ENCODE measurements around the gene MEMO1.
"Not testable (repeated sequence)": the region's sequence is repeated elsewhere in the genome, so short reads cannot be mapped to it uniquely, and the experiment has no call there.

The MEMO1 gene

DNA sequence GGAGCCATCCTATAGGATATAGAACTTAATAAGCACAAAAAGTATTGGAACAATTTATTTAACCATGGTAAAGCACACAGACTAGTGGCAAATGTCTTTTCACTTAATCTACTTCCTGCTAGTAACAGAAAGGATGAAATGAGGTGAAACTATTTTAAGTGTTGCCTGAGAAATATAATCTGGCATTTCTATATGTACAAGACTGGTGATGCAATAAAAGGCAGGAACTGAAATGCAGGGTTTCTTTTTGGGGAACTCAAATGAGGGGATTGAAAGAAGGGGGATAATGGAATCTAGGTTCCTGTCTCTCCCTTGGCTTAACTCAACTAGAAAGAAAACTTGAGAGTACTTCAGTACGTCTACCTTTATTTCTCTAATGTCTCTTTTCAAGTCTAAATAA, 122.3 kb downstream of the MEMO1 start:
- H3K27me3 Mint-ChIP-seq, result no peaks in the 10 kb centered on the region
- H3K27ac Mint-ChIP-seq, result no peak overlapping the region
- H3K9me3 Mint-ChIP-seq, result no peaks in the 10 kb centered on the region
- peaks cover 34% of the 10 kb centered on the region for H3K36me3 Mint-ChIP-seq (ENCODE audit: low read depth)
- no peak overlapping the region for H3K4me3 Mint-ChIP-seq
- peaks cover 4% of the 10 kb centered on the region for H3K4me1 Mint-ChIP-seq (ENCODE audit: low read depth)

DNA sequence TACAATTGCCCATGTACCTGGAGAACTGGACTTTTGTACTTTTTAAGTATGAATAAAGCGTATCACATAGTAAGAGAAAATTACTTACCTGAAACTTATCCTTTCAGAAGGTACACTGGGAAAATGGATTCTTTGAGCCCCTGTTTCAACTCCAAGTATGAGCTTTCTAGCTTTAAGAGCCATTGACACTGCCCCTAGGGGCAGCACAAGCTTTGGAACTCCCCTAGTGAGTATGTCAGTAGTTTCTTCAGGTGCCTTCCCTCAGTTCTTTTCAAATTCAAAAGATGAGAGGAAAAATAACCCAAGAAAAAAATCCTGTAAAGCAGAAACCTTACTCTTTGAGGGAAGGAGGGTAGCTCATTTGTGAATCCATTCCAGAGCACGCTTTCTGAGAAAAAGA, 124.1 kb downstream of the MEMO1 start:
- Mint-ChIP-seq H3K4me3 (no peak overlapping the region), H3K4me1 (ENCODE audit: low read depth) (peaks cover 4% of the 10 kb centered on the region), H3K36me3 (ENCODE audit: low read depth) (peaks cover 26% of the 10 kb centered on the region), H3K9me3 (no peaks in the 10 kb centered on the region), H3K27ac (no peak overlapping the region), H3K27me3 (no peaks in the 10 kb centered on the region)

- no peak overlapping the region for H3K4me3 Mint-ChIP-seq
- H3K27me3 Mint-ChIP-seq, result no peaks in the 10 kb centered on the region
- H3K9me3 Mint-ChIP-seq, result no peaks in the 10 kb centered on the region
- peaks cover 34% of the 10 kb centered on the region for H3K36me3 Mint-ChIP-seq (ENCODE audit: low read depth)
- H3K4me1 Mint-ChIP-seq (ENCODE audit: low read depth), result no peaks in the 10 kb centered on the region
- no peak overlapping the region for H3K27ac Mint-ChIP-seq
Measured at GRCh38 chr2:31877008-31877407, 133.8 kb downstream of the MEMO1 start.

DNA sequence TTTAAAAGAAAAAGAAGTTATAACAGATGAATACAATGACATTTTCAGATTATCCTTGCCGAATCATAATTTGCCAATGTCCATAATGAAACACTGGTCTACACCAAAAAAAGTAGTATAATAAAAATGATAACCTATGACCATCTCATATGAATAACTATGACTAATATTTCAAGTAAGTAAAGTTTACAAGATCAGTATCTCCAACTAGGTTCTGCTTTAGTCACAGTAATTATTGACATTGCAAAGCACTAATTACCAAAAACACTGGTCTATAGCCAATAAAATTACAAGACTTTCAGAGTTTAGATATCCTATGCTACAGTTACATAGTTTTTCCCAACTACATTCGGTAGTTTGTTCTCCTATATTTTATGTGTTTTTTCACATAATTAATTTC, 136.7 kb downstream of the MEMO1 start:
- no peaks in the 10 kb centered on the region for H3K9me3 Mint-ChIP-seq
- no peaks in the 10 kb centered on the region for H3K4me1 Mint-ChIP-seq (ENCODE audit: low read depth)
- no peaks in the 10 kb centered on the region for H3K27me3 Mint-ChIP-seq
- no peak overlapping the region for H3K27ac Mint-ChIP-seq
- peaks cover 26% of the 10 kb centered on the region for H3K36me3 Mint-ChIP-seq (ENCODE audit: low read depth)
- H3K4me3 Mint-ChIP-seq, result no peak overlapping the region

DNA sequence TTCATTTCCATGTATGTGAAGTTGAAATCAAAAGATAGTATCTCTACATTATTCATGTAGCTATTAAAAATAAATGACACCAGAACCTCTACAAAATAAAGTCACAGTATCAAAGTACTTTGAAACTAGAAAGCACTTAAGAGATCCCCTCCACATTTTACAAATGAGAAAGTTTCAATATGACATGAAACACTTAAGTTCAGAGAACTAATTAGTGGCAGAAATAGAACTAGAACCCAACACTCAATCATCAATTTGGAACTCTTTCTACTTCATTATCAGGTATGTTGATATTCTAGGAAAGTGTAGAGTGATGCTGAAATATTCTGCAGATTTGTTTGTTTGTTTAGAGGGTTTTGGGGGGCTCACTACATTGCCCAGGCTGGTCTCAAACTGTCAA, 145.6 kb downstream of the MEMO1 start:
- H3K27me3 Mint-ChIP-seq, result no peaks in the 10 kb centered on the region
- no peak overlapping the region for H3K27ac Mint-ChIP-seq
- peaks cover 14% of the 10 kb centered on the region for H3K36me3 Mint-ChIP-seq (ENCODE audit: low read depth)
- H3K9me3 Mint-ChIP-seq, result no peaks in the 10 kb centered on the region
- H3K4me1 Mint-ChIP-seq (ENCODE audit: low read depth), result no peaks in the 10 kb centered on the region
- no peak overlapping the region for H3K4me3 Mint-ChIP-seq

DNA sequence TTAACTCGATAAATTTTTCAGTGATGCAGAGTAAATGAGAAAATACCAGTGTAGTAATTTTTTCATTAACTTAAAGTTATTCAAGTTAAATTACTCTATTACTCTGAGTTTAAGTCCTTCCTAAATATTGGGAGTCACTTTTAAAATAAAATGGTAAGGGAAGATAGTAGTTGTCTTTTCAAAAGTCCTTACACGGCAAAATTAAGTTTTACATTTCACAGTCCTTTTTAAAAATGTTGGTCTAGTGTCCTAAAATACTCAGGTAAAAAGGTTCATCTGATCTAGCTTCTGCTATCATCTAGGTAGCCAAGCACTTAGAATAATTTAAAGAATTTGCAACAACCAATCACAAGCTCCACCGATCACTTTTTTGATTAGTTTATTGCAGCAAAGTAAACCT, 146.9 kb downstream of the MEMO1 start:
- H3K27me3 Mint-ChIP-seq, result no peaks in the 10 kb centered on the region
- no peaks in the 10 kb centered on the region for H3K9me3 Mint-ChIP-seq
- no peaks in the 10 kb centered on the region for H3K4me1 Mint-ChIP-seq (ENCODE audit: low read depth)
- H3K36me3 Mint-ChIP-seq (ENCODE audit: low read depth), result peaks cover 14% of the 10 kb centered on the region
- H3K27ac Mint-ChIP-seq, result no peak overlapping the region
- no peak overlapping the region for H3K4me3 Mint-ChIP-seq

DNA sequence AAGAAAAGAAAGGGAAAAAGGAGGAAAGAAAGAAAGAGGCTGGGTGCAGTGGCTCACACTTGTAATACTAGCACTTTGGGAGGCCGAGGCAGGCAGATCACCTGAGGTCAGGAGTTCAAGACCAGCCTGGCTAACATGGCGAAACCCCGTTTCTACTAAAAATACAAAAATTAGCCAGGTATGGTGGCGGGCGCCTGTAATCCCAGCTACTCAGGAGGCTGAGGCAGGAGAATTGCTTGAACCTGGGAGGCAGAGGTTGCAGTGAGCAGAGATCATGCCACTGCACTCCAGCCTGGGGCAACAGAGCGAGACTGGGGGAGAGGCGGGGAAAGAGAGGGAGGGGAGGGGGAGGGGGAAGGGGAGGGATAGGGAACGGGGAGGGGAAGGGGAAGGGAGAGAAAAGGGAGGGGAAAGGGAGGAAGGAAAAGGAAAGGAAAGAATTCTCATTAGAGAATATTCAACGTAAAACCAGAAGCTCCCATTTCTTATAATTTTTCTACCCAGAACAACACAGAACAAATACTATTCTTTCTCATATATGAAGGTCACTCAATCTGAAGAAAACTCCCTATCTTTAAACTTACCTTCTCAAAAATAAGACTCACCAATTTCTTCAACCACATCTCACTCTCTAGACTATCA, 147.7 kb downstream of the MEMO1 start:
- peaks cover 14% of the 10 kb centered on the region for H3K36me3 Mint-ChIP-seq (ENCODE audit: low read depth)

DNA sequence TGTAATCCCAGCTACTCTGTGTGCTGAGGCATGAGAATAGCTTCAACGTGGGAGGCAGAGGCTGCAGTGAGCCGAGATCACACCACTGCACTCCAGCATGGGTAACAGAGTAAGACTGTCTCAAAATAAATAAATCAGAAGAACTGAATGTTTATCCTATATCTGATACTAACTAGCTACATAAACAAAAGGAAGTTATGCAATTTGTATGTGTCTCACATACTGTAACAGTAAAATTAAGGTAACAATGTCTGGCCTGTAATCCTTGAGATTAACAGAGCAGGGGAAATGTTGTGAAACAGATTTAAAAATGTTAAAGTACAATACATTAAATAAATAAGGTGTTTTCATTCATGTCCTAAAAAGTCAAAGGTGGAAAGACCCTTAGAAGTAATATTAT, 150.8 kb downstream of the MEMO1 start:
- no peaks in the 10 kb centered on the region for H3K27me3 Mint-ChIP-seq
- no peak overlapping the region for H3K27ac Mint-ChIP-seq
- no peaks in the 10 kb centered on the region for H3K4me1 Mint-ChIP-seq (ENCODE audit: low read depth)
- H3K4me3 Mint-ChIP-seq, result no peak overlapping the region
- H3K9me3 Mint-ChIP-seq, result no peaks in the 10 kb centered on the region
- H3K36me3 Mint-ChIP-seq (ENCODE audit: low read depth), result peaks cover 15% of the 10 kb centered on the region

More for the DNA sequence above, 147.7 kb downstream of the MEMO1 start:
- not testable (repeated sequence) for H3K27me3 Mint-ChIP-seq; H3K4me1 Mint-ChIP-seq (ENCODE audit: low read depth); H3K4me3 Mint-ChIP-seq; H3K9me3 Mint-ChIP-seq; H3K27ac Mint-ChIP-seq

DNA sequence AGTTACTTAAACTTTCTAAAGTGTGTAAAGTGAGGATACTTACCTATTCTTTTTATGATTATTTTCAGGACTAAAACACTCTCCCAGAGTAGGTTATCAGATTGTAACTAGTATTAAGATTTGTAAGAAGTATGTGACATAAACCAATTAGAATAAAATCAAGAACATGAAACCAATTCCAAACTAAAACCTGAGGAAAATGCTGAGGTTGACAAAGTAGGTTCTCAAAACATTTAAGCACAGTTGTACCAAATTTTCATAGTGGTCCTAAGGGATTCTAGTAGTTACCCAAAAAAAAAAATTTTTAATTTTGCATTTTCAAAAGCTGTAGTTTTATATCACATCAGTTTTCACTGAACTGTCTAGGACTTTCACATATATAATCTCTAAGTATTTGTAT, 157.3 kb downstream of the MEMO1 start:
- Mint-ChIP-seq H3K36me3 (ENCODE audit: low read depth) (peaks cover 16% of the 10 kb centered on the region), H3K27me3 (no peaks in the 10 kb centered on the region), H3K4me3 (no peak overlapping the region), H3K27ac (no peak overlapping the region), H3K9me3 (no peaks in the 10 kb centered on the region), H3K4me1 (ENCODE audit: low read depth) (no peaks in the 10 kb centered on the region)

GRCh38 chr2:31842150-31842549, 168.7 kb downstream of the MEMO1 start:
- H3K27ac Mint-ChIP-seq; H3K36me3 Mint-ChIP-seq (ENCODE audit: low read depth); H3K4me3 Mint-ChIP-seq: not testable (repeated sequence)

GRCh38 chr2:31835450-31835849, 175.4 kb downstream of the MEMO1 start:
- H3K4me3 Mint-ChIP-seq, result no peak overlapping the region
- no peaks in the 10 kb centered on the region for H3K9me3 Mint-ChIP-seq
- no peaks in the 10 kb centered on the region for H3K36me3 Mint-ChIP-seq (ENCODE audit: low read depth)
- no peaks in the 10 kb centered on the region for H3K27me3 Mint-ChIP-seq
- no peaks in the 10 kb centered on the region for H3K4me1 Mint-ChIP-seq (ENCODE audit: low read depth)
- no peak overlapping the region for H3K27ac Mint-ChIP-seq

More at GRCh38 chr2:31842150-31842549, 168.7 kb downstream of the MEMO1 start:
- H3K4me1 Mint-ChIP-seq (ENCODE audit: low read depth); H3K27me3 Mint-ChIP-seq; H3K9me3 Mint-ChIP-seq: not testable (repeated sequence)

DNA sequence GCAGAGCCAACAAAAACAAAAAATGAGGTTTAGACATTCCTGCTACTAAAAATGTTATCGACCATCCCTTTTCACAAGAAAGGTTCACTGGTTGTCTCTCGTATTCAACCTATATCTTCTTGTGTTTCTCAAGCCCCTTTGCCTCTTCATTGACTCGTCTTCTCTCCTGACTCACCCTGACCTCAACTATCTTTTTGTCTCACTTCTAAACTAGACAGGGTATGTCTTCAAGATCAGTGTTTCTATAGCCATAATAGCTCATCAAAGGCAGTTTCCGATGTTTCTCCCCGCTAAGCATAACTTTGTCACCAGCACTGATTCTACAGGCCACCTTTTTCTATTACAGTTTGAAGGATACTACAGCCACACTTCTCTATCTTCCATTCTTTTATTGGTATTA, 178.4 kb downstream of the MEMO1 start:
- Mint-ChIP-seq H3K36me3 (ENCODE audit: low read depth) (no peaks in the 10 kb centered on the region), H3K4me1 (ENCODE audit: low read depth) (no peaks in the 10 kb centered on the region), H3K27me3 (peaks cover 12% of the 10 kb centered on the region), H3K9me3 (peaks cover 6% of the 10 kb centered on the region), H3K27ac (no peak overlapping the region), H3K4me3 (no peak overlapping the region)

- H3K4me1 Mint-ChIP-seq (ENCODE audit: low read depth), result no peaks in the 10 kb centered on the region
- H3K9me3 Mint-ChIP-seq, result peaks cover 9% of the 10 kb centered on the region
- peaks cover 18% of the 10 kb centered on the region for H3K27me3 Mint-ChIP-seq
- H3K27ac Mint-ChIP-seq, result no peak overlapping the region
- H3K36me3 Mint-ChIP-seq (ENCODE audit: low read depth), result no peaks in the 10 kb centered on the region
- no peak overlapping the region for H3K4me3 Mint-ChIP-seq
Measured at GRCh38 chr2:31831585-31831984, 179.2 kb downstream of the MEMO1 start.

DNA sequence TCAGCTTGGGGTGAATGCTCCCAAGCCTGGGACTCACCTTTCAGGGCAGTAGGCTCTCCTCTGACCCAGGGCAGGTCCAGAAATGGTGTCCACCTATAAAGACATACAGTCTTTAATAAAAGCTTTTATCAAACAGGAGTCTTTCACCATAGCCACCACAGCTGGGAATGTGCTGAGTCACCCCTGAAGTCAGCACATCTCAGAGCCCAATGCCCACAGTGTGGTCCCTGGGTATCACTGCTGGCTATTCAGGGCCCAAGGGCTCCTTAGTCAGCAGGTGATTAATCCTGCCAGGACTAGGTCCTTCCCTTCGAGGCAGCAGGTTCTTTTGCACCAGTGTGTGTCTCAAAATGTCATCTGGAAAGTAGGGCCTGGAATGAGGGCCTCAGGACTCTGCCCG, 181.9 kb downstream of the MEMO1 start:
- Mint-ChIP-seq H3K9me3 (peaks cover 9% of the 10 kb centered on the region), H3K27me3 (peaks cover 23% of the 10 kb centered on the region), H3K4me3 (no peak overlapping the region), H3K36me3 (ENCODE audit: low read depth) (no peaks in the 10 kb centered on the region), H3K4me1 (ENCODE audit: low read depth) (no peaks in the 10 kb centered on the region), H3K27ac (no peak overlapping the region)

DNA sequence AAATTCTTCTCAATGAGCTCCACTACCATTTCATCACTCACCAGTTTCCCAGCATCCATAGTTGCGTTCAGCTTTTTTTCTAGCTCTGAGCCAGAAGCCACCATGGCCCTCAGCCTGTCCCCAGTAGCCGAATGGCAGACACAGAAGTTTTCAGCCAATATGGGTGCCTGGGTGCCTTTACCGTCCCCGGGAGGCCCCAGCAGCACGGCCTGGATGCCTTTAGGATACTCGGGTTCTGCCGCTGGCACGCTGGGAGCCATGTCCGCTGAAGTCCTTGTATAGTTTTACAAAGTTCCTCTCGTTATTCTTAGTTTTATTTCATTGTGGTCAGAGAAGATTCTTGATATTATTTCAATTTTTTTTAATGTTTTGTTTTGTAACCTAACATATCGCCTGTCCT, 187.2 kb downstream of the MEMO1 start:
- Mint-ChIP-seq H3K36me3 (ENCODE audit: low read depth) (no peaks in the 10 kb centered on the region), H3K27ac (no peak overlapping the region), H3K4me1 (ENCODE audit: low read depth) (no peaks in the 10 kb centered on the region), H3K4me3 (no peak overlapping the region), H3K27me3 (peaks cover 20% of the 10 kb centered on the region), H3K9me3 (peaks cover 26% of the 10 kb centered on the region)

DNA sequence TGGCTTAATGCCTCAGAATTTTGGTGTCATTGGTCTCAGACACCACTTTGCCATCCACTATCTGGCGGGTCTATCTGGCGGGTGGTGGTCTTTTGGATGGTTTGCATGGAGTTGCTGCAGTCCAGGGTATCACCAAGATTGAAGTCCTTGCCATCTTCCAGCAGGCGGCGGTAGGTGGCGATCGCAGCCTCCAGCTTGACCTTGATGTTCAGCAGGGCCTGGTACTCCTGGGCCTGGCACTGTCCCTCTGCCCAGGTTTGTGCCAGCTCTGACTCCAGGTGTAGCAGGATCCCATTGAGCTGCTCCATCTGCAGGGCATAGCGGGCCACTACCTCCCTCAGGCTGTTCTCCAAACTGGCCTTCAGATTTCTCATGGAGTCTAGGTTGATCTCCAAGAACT, 188.2 kb downstream of the MEMO1 start:
- no peaks in the 10 kb centered on the region for H3K36me3 Mint-ChIP-seq (ENCODE audit: low read depth)
- peaks cover 13% of the 10 kb centered on the region for H3K27me3 Mint-ChIP-seq
- H3K4me3 Mint-ChIP-seq, result no peak overlapping the region
- H3K27ac Mint-ChIP-seq, result no peak overlapping the region
- H3K4me1 Mint-ChIP-seq (ENCODE audit: low read depth), result no peaks in the 10 kb centered on the region
- peaks cover 26% of the 10 kb centered on the region for H3K9me3 Mint-ChIP-seq

All from stimulated activated naive CD8-positive, alpha-beta T cell treated with anti-CD3 and anti-CD28 coated beads, Interleukin-15, Interleukin-2, amounts not matched to agents 100 ng/mL and 50 ng/mL, for 24 hours (primary cell).